GM12878 (cell line): ENCODE measurements around the gene NCS1. TPM values are rescaled to one million over a fixed set of nuclear protein-coding genes. Genes with fewer than 3 reads are reported as not detected.

ENCODE experiments used
- ATAC-seq: fragments of 200-7000 bp; cut with Tn5 transposase; 3 replicates; pipeline ENCODE4 v1.9.1; 2020; ENCODE audit warnings: mild to moderate bottlenecking, moderate library complexity
- BruUV-seq: library from RNA; stranded (reverse); fragments of 400-500 nt; replicated peaks from 2 replicates; lab custom pipeline; 2021; lab: Mats Ljungman, UMichigan
- CTCF ChIA-PET: fragments of 300-600 bp; sonication (Branson Sonifier 250); formaldehyde crosslinking; extraction: SDS; loops from one replicate; lab custom pipeline; 2021; ENCODE audit warnings: inconsistent platforms; lab: Yijun Ruan, JAX
- POLR2A ChIA-PET: fragments of 350-600 bp; formaldehyde crosslinking; extraction: SDS; loops from one replicate; lab custom pipeline; 2021; ENCODE audit warnings: inconsistent platforms; lab: Charles Lee
- RAD21 ChIA-PET: fragments of 300-600 bp; sonication (Branson Sonifier 250); formaldehyde crosslinking; loops from one replicate; lab custom pipeline; 2023; ENCODE audit warnings: antibody characterized with exemption; ENCODE audit not compliant: unreplicated experiment; lab: Charles Lee
- SMC1A ChIA-PET: fragments of 300-600 bp; sonication (Branson Sonifier 250); formaldehyde crosslinking; loops from one replicate; lab custom pipeline; 2023; ENCODE audit not compliant: unreplicated experiment, uncharacterized antibody; lab: Charles Lee
- DNase-seq: peaks from one replicate; pipeline ENCODE4 v3.0.0-alpha.2; 2011; ENCODE audit warnings: low read depth, low spot score
- FAIRE-seq: peaks from 3 replicates; lab custom pipeline; 2011; peaks lifted over from hg19 to GRCh38; lab: Jason Lieb, UNC
- H2AFZ ChIP-seq: 2 replicates; pipeline ENCODE4 v1.6.0; 2011; ENCODE audit warnings: low read depth, low read length, control low read depth; ENCODE audit not compliant: control insufficient read depth
- H3K27ac ChIP-seq: 2 replicates; pipeline ENCODE4 v1.5.1; 2011; ENCODE audit warnings: control low read depth; ENCODE audit not compliant: control insufficient read depth, insufficient read depth
- H3K27me3 ChIP-seq, 2 experiments: replicated peaks in 1 of 2; 2 replicates each; pipeline versions ENCODE4 v1.6.0 to v1.6.1; 2011; ENCODE audit warnings: low read length in 1 of 2; ENCODE audit not compliant: control insufficient read depth in 2 of 2, insufficient read depth in 2 of 2
- H3K36me3 ChIP-seq, 2 experiments: 2 replicates each; pipeline ENCODE4 v1.5.1; 2011; ENCODE audit warnings: low read length in 1 of 2; ENCODE audit not compliant: control insufficient read depth in 2 of 2, insufficient read depth in 2 of 2
- H3K4me1 ChIP-seq: 2 replicates; pipeline ENCODE4 v1.6.1; 2011; ENCODE audit warnings: mild to moderate bottlenecking, low read length, moderate library complexity, mixed read lengths; ENCODE audit not compliant: control insufficient read depth, insufficient read depth
- H3K4me2 ChIP-seq: 2 replicates; pipeline ENCODE4 v1.6.0; 2011; ENCODE audit warnings: control low read depth; ENCODE audit not compliant: control insufficient read depth, insufficient read depth
- H3K4me3 ChIP-seq: fragments of 200-600 bp; sonication (generic); 2 replicates; pipeline ENCODE4 v1.5.1; 2016
- H3K79me2 ChIP-seq: 2 replicates; pipeline ENCODE4 v1.6.0; 2011; ENCODE audit warnings: low read length; ENCODE audit not compliant: control insufficient read depth, insufficient read depth
- H3K9ac ChIP-seq: 2 replicates; pipeline ENCODE4 v1.8.0; 2011; ENCODE audit warnings: low read length, control low read depth, mixed read lengths; ENCODE audit not compliant: control insufficient read depth, insufficient read depth
- H3K9me3 ChIP-seq: replicated peaks from 3 replicates; pipeline ENCODE4 v1.5.1; 2011; ENCODE audit warnings: mild to moderate bottlenecking, low read length; ENCODE audit not compliant: control insufficient read depth, insufficient read depth
- H4K20me1 ChIP-seq: 2 replicates; pipeline ENCODE4 v1.6.0; 2011; ENCODE audit not compliant: control insufficient read depth, insufficient read depth
- BCL11A ChIP-seq: IDR thresholded peaks from 2 replicates; pipeline ENCODE4 v1.6.1; 2011; ENCODE audit warnings: low read depth, low read length
- EGR1 ChIP-seq, 2 experiments: IDR thresholded peaks; 1 replicate in 1 of 2; 2 replicates in 1 of 2; pipeline ENCODE4 v1.6.1; 2011 to 2012; ENCODE audit warnings: low read depth in 2 of 2, low read length in 2 of 2, borderline replicate concordance in 1 of 2, mild to moderate bottlenecking in 1 of 2, moderate library complexity in 1 of 2
- KAT2A ChIP-seq: conservative IDR thresholded peaks from 2 replicates; pipeline ENCODE4 v1.6.1; 2011; ENCODE audit warnings: low read depth, low read length; ENCODE audit not compliant: control insufficient read depth
- MAX ChIP-seq: IDR thresholded peaks from 2 replicates; pipeline ENCODE4 v1.6.1; 2012; ENCODE audit warnings: low read depth, low read length, improper control_type of control experiment
- MYB ChIP-seq: fragments of 150-350 bp; IDR thresholded peaks from 2 replicates; pipeline ENCODE4 v1.6.1; 2014; ENCODE audit warnings: mild to moderate bottlenecking, low read depth, low read length, borderline replicate concordance
- PAX5 ChIP-seq: IDR thresholded peaks from 2 replicates; pipeline ENCODE4 v1.6.1; 2011; ENCODE audit warnings: low read depth, low read length, borderline replicate concordance
- POU2F2 ChIP-seq: IDR thresholded peaks from 3 replicates; pipeline ENCODE4 v1.6.1; 2011; ENCODE audit warnings: low read depth, mild to moderate bottlenecking, low read length, borderline replicate concordance
- SP1 ChIP-seq: IDR thresholded peaks from one replicate; pipeline ENCODE4 v1.6.1; 2011; ENCODE audit warnings: low read depth, low read length
- SRF ChIP-seq, 2 experiments: IDR thresholded peaks; 2 replicates each; pipeline ENCODE4 v1.6.1; 2011; ENCODE audit warnings: low read depth in 2 of 2, low read length in 2 of 2, mild to moderate bottlenecking in 1 of 2, moderate library complexity in 1 of 2
- WGBS: methylation state at CpG from one replicate; pipeline ENCODE4 v1.1.6; 2016; ENCODE audit warnings: low lambda C conversion rate; ENCODE audit not compliant: insufficient replicate concordance, insufficient coverage; ENCODE audit errors: missing lambda C conversion rate; 5-methylcytosine and 5-hydroxymethylcytosine counted together
- in situ Hi-C: fragments of 300-500 bp; cut with MboI; formaldehyde crosslinking; loops from 9 replicates; pipeline ENCODE4 v1.14.3; 2018; ENCODE audit warnings: mixed read lengths
- intact Hi-C: fragments of 100-400 bp; cut with micrococcal nuclease; formaldehyde crosslinking; loops from one replicate; pipeline ENCODE4 v1.14.2; 2022; ENCODE audit not compliant: unreplicated experiment
- polyA plus RNA-seq, 11 experiments: library from polyadenylated mRNA; depleted of rRNA in 4 of 11; unstranded in 6 of 11; stranded (reverse) in 5 of 11; fragments of >200 nt; fragmentation: Nextera tagmentation in 4 of 11; fragmentation: Illumina TruSeq in 1 of 11; extraction: Ambion mirVana in 4 of 11; extraction: Trizol in 1 of 11; gene quantifications; 1 replicate in 1 of 11; 2 replicates in 10 of 11; pipeline versions ENCODE4 v1.2.1 to v1.2.3, GENCODE V29; 2011 to 2016; ENCODE audit warnings: inconsistent platforms in 2 of 11, missing spikeins in 2 of 11, low read depth in 1 of 11
- total RNA-seq, 4 experiments: library from RNA; depleted of rRNA in 3 of 4; stranded (reverse); fragments of >200 nt in 3 of 4; fragmentation: Illumina TruSeq in 1 of 4; extraction: Trizol in 1 of 4; gene quantifications; 2 replicates each; pipeline versions ENCODE4 v1.2.1 to v1.2.3, GENCODE V29; 2013 to 2021

The NCS1 gene
- total and polyA plus RNA-seq, 10 of the 15 experiments (the other 5 are each of a cell fraction or from before 2014, with no cell fraction given) = 0.04 to 0.22 (median 0.06) TPM; not detected in 4

DNA sequence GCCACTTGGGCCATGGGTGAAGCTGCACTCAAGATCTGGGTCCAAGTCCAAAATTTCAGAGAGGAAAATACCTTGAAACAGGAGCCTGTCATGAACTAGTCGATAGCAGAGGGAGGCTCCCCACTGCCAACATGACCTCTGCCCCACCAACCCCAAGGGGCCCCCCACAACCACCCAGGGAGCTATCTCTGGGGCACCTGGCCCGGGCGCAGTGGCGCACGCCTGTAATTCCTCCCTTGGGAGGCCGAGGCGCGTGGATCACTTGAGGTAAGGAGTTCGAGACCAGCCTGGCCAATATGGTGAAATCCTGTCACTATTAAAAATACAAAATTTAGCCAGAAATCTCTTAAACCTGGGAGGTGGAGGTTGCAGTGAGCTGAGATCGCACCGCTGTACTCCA, 73.3 kb downstream of the NCS1 start (continued):
- TF ChIP-seq EGR1 (IDR thresholded peaks at IDR 0.05; ENCODE audit: borderline replicate concordance in 1 of 2, low read depth in 2 of 2, low read length in 2 of 2) (no peak), POU2F2 (no peak)

- POLR2A ChIA-PET = interaction anchor here (0.7 kb wide), 1 partner anchor 314 kb away, joined by 6 read pairs; no protein-coding TSS in a partner anchor
- WGBS = 18% methylated on average over 3 of the region's 3 CpGs
Observed at GRCh38 chr9:130246126-130246525, 73.9 kb downstream of the NCS1 start.

More at GRCh38 chr9:130246126-130246525, 73.9 kb downstream of the NCS1 start:
- in situ Hi-C loops (loop anchor here (10.0 kb wide), 1 partner anchor 371 kb away; no protein-coding TSS in a partner anchor), intact Hi-C loops (no loop called here)
- ChIA-PET SMC1A (no interaction called here), CTCF (interaction anchor here (0.6 to 5.0 kb wide), 10 partner anchors 8 to 797 kb away, joined by 3 to 35 read pairs (median 4); no protein-coding TSS in a partner anchor), RAD21 (no interaction called here)
- no peaks in the 10 kb centered on the region for H3K79me2 ChIP-seq
- H3K9me3 ChIP-seq = no peaks in the 10 kb centered on the region
- no TSS peak for BruUV-seq
- no peak overlapping the region for H3K4me3 ChIP-seq
- FAIRE-seq = no peak
- no peak overlapping the region for H3K27ac ChIP-seq
- no peaks in the 10 kb centered on the region; a peak in 1 of 4 replicates for H3K27me3 ChIP-seq
- no peak overlapping the region for H2AFZ ChIP-seq
- TF ChIP-seq SRF (IDR thresholded peaks at IDR 0.05; ENCODE audit: low read depth in 2 of 2, low read length in 2 of 2) (no peak), MYB (no peak), BCL11A (no peak), MAX (no peak), SP1 (no peak), PAX5 (no peak), KAT2A (no peak)
- no peak for DNase-seq
- no peaks in the 10 kb centered on the region for H3K36me3 ChIP-seq
- H4K20me1 ChIP-seq = no peaks in the 10 kb centered on the region
- no peak overlapping the region for H3K9ac ChIP-seq
- ATAC-seq = no peak
- H3K4me1 ChIP-seq = peaks cover 4% of the 10 kb centered on the region
- no peak overlapping the region for H3K4me2 ChIP-seq
